ENCODE results near the gene TRIM69. TPM values are rescaled to one million over a fixed set of nuclear protein-coding genes. Genes with fewer than 3 reads are reported as not detected.

Gene TRIM69
- polyA plus RNA-seq, 1 donor from 2014 or later, result 38.3 TPM

GRCh38 chr15:44715142-44715796 is 21.1 kb upstream of the TRIM69 start:
- no peak for TF ChIP-seq SMC3 (conservative IDR thresholded peaks at IDR 0.05; ENCODE audit: poor library complexity)
- TF ChIP-seq MXI1 (conservative IDR thresholded peaks at IDR 0.05; ENCODE audit: poor library complexity, severe bottlenecking), result no peak
- no peak for TF ChIP-seq RAD21 (conservative IDR thresholded peaks at IDR 0.05)
- no peak for TF ChIP-seq CTCF (IDR thresholded peaks at IDR 0.05; ENCODE audit: poor library complexity, severe bottlenecking)
- TF ChIP-seq, protein P1, sequence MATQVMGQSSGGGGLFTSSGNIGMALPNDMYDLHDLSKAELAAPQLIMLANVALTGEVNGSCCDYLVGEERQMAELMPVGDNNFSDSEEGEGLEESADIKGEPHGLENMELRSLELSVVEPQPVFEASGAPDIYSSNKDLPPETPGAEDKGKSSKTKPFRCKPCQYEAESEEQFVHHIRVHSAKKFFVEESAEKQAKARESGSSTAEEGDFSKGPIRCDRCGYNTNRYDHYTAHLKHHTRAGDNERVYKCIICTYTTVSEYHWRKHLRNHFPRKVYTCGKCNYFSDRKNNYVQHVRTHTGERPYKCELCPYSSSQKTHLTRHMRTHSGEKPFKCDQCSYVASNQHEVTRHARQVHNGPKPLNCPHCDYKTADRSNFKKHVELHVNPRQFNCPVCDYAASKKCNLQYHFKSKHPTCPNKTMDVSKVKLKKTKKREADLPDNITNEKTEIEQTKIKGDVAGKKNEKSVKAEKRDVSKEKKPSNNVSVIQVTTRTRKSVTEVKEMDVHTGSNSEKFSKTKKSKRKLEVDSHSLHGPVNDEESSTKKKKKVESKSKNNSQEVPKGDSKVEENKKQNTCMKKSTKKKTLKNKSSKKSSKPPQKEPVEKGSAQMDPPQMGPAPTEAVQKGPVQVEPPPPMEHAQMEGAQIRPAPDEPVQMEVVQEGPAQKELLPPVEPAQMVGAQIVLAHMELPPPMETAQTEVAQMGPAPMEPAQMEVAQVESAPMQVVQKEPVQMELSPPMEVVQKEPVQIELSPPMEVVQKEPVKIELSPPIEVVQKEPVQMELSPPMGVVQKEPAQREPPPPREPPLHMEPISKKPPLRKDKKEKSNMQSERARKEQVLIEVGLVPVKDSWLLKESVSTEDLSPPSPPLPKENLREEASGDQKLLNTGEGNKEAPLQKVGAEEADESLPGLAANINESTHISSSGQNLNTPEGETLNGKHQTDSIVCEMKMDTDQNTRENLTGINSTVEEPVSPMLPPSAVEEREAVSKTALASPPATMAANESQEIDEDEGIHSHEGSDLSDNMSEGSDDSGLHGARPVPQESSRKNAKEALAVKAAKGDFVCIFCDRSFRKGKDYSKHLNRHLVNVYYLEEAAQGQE (IDR thresholded peaks at IDR 0.05; ENCODE audit: borderline replicate concordance), result no peak
- no peak for TF ChIP-seq POLR2AphosphoS5 (IDR thresholded peaks at IDR 0.05)
- TF ChIP-seq EZH2 (IDR thresholded peaks at IDR 0.05; ENCODE audit: borderline replicate concordance, insufficient read depth, low read length, poor library complexity, severe bottlenecking), result no peak
- no peak for TF ChIP-seq EP300 (conservative IDR thresholded peaks at IDR 0.05; ENCODE audit: poor library complexity, severe bottlenecking)
- no peak for TF ChIP-seq TAF1 (IDR thresholded peaks at IDR 0.05; ENCODE audit: low read depth)
- H3F3A ChIP-seq (ENCODE audit: insufficient read depth, low read length, poor library complexity, severe bottlenecking), result peaks cover 4% of the 10 kb centered on the region
- peaks cover 10% of the 10 kb centered on the region for H3K27me3 ChIP-seq (ENCODE audit: insufficient read depth, low read depth, low read length)
- no peaks in the 10 kb centered on the region for H3K36me3 ChIP-seq (ENCODE audit: insufficient read depth, low read length)
- no peak overlapping the region for H3K4me2 ChIP-seq (ENCODE audit: low read length)
- no peaks in the 10 kb centered on the region for H3K9me3 ChIP-seq (ENCODE audit: low read length)
- no peak overlapping the region for H3K9ac ChIP-seq (ENCODE audit: low read length)
- H2AFZ ChIP-seq (ENCODE audit: low read depth, low read length), result no peak overlapping the region
- no peaks in the 10 kb centered on the region for H3K79me2 ChIP-seq (replicated peaks; ENCODE audit: insufficient read depth, low read length)
- no peaks in the 10 kb centered on the region for H3K9me2 ChIP-seq (ENCODE audit: insufficient read depth, low read length)
- no peaks in the 10 kb centered on the region for H4K20me1 ChIP-seq (ENCODE audit: insufficient read depth)
- H3K4me3 ChIP-seq (ENCODE audit: low read length), result no peak overlapping the region
- no peak overlapping the region for H3K27ac ChIP-seq (ENCODE audit: low read length)

- Histone ChIP-seq H3K9ac (ENCODE audit: low read length) (no peak overlapping the region), H3K4me3 (ENCODE audit: low read length) (no peak overlapping the region), H3K27ac (ENCODE audit: low read length) (no peak overlapping the region), H3K79me2 (replicated peaks; ENCODE audit: insufficient read depth, low read length) (no peaks in the 10 kb centered on the region), H3K9me3 (ENCODE audit: low read length) (no peaks in the 10 kb centered on the region), H3K36me3 (ENCODE audit: insufficient read depth, low read length) (no peaks in the 10 kb centered on the region), H3K27me3 (ENCODE audit: insufficient read depth, low read depth, low read length) (peaks cover 10% of the 10 kb centered on the region), H3F3A (ENCODE audit: insufficient read depth, low read length, poor library complexity, severe bottlenecking) (no peaks in the 10 kb centered on the region), H3K4me2 (ENCODE audit: low read length) (no peak overlapping the region), H4K20me1 (ENCODE audit: insufficient read depth) (no peaks in the 10 kb centered on the region), H2AFZ (ENCODE audit: low read depth, low read length) (no peak overlapping the region), H3K9me2 (ENCODE audit: insufficient read depth, low read length) (no peaks in the 10 kb centered on the region)
- TF ChIP-seq SMC3 (conservative IDR thresholded peaks at IDR 0.05; ENCODE audit: poor library complexity) (no peak), MXI1 (conservative IDR thresholded peaks at IDR 0.05; ENCODE audit: poor library complexity, severe bottlenecking) (no peak), CTCF (IDR thresholded peaks at IDR 0.05; ENCODE audit: poor library complexity, severe bottlenecking) (no peak), TAF1 (IDR thresholded peaks at IDR 0.05; ENCODE audit: low read depth) (no peak), EP300 (conservative IDR thresholded peaks at IDR 0.05; ENCODE audit: poor library complexity, severe bottlenecking) (no peak), RAD21 (conservative IDR thresholded peaks at IDR 0.05) (no peak), EZH2 (IDR thresholded peaks at IDR 0.05; ENCODE audit: borderline replicate concordance, insufficient read depth, low read length, poor library complexity, severe bottlenecking) (no peak), POLR2AphosphoS5 (IDR thresholded peaks at IDR 0.05) (no peak)
- TF ChIP-seq, protein P1 (IDR thresholded peaks at IDR 0.05; ENCODE audit: borderline replicate concordance), result no peak
Measured at GRCh38 chr15:44715797-44716334, 20.5 kb upstream of the TRIM69 start.
